ENCODE results near the gene NTRK2.

Gene NTRK2

GRCh38 chr9:84879631-84880030 is 210.1 kb downstream of the NTRK2 start:
- no peak for DNase-seq (ENCODE audit: low spot score)
- no peak for TF ChIP-seq CTCF (IDR thresholded peaks at IDR 0.05)
- no peak overlapping the region for H3K27ac ChIP-seq

GRCh38 chr9:84880835-84881234 is 211.3 kb downstream of the NTRK2 start:
- H3K27ac ChIP-seq: no peak overlapping the region
- H3K4me3 ChIP-seq: no peak overlapping the region
- DNase-seq (ENCODE audit: low spot score): no peak
- TF ChIP-seq CTCF (IDR thresholded peaks at IDR 0.05): no peak

More at GRCh38 chr9:84879631-84880030, 210.1 kb downstream of the NTRK2 start:
- no peak overlapping the region for H3K4me3 ChIP-seq

- no peak overlapping the region for H3K4me3 ChIP-seq
- no peak for DNase-seq (ENCODE audit: low spot score)
- TF ChIP-seq CTCF (IDR thresholded peaks at IDR 0.05): no peak
- no peak overlapping the region for H3K27ac ChIP-seq
These were observed 217.3 kb downstream of the NTRK2 start for GRCh38 chr9:84886866-84887265.

- no peak for DNase-seq (ENCODE audit: low spot score)
- H3K27ac ChIP-seq: no peak overlapping the region
- TF ChIP-seq CTCF (IDR thresholded peaks at IDR 0.05): no peak
- H3K4me3 ChIP-seq: no peak overlapping the region
These were observed 222.4 kb downstream of the NTRK2 start for GRCh38 chr9:84891924-84892323.

GRCh38 chr9:84893419-84894128 is 224.0 kb downstream of the NTRK2 start:
- TF ChIP-seq CTCF (IDR thresholded peaks at IDR 0.05): no peak
- no peak for DNase-seq (ENCODE audit: low spot score)
- H3K27ac ChIP-seq: no peak overlapping the region
- H3K4me3 ChIP-seq: no peak overlapping the region

GRCh38 chr9:84894859-84895258 is 225.3 kb downstream of the NTRK2 start:
- DNase-seq (ENCODE audit: low spot score): no peak
- no peak overlapping the region for H3K27ac ChIP-seq
- no peak overlapping the region for H3K4me3 ChIP-seq
- no peak for TF ChIP-seq CTCF (IDR thresholded peaks at IDR 0.05)

- no peak overlapping the region for H3K4me3 ChIP-seq
- H3K27ac ChIP-seq: no peak overlapping the region
- TF ChIP-seq CTCF (IDR thresholded peaks at IDR 0.05): no peak
- no peak for DNase-seq (ENCODE audit: low spot score)
These were observed 228.0 kb downstream of the NTRK2 start for GRCh38 chr9:84897362-84898094.
